BE2C (cell line): ENCODE measurements around the gene ITGAE.
"Not testable (repeated sequence)": the region's sequence is repeated elsewhere in the genome, so short reads cannot be mapped to it uniquely, and the experiment has no call there.

ENCODE experiments used
- DNase-seq: peaks from one replicate; pipeline ENCODE4 v3.0.0-alpha.2; 2020
- H3K27me3 ChIP-seq: fragments of 250-450 bp; sonication (Bioruptor Pico); 2 replicates; pipeline ENCODE4 v1.5.1; 2020; ENCODE audit warnings: mild to moderate bottlenecking
- H3K36me3 ChIP-seq: fragments of 250-450 bp; sonication (Bioruptor Pico); 2 replicates; pipeline ENCODE4 v1.5.1; 2020; ENCODE audit warnings: mild to moderate bottlenecking
- H3K4me1 ChIP-seq: fragments of 250-450 bp; sonication (Bioruptor Pico); 2 replicates; pipeline ENCODE4 v1.5.1; 2020
- H3K4me3 ChIP-seq: 2 replicates; pipeline ENCODE4 v1.5.1; 2011; ENCODE audit warnings: low read depth, low read length
- H3K9me3 ChIP-seq: fragments of 250-450 bp; sonication (Bioruptor Pico); 2 replicates; pipeline ENCODE4 v1.5.1; 2020
- TF ChIP-seq, protein P1 (sequence below): IDR thresholded peaks from 2 replicates; pipeline ENCODE4 v1.5.1; 2012; ENCODE audit warnings: mild to moderate bottlenecking, low read depth, low read length

The ITGAE gene

DNA sequence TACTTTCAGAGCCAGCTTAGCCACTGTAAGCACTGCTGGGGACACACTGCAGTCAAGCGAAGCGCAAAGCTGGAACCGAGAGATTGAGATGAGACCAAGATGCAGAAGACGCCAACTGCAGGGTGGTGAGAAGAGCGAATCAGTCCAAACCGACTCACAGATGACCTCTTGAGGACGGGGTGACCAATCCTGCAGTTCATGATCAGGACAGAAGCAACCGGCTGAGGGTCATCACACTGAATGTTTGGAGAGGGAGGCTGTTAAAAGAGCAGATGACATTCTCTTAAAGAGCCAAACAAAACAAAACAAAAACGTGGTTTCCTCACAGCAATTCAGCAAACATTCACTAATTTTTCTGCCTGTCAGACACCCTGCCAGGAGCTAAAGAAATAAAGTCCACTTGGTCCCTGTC is 68.8 kb downstream of the ITGAE start:
- Histone ChIP-seq H3K4me1 (no peaks in the 10 kb centered on the region), H3K9me3 (no peaks in the 10 kb centered on the region), H3K4me3 (no peak overlapping the region), H3K27me3 (no peaks in the 10 kb centered on the region), H3K36me3 (no peaks in the 10 kb centered on the region)
- TF ChIP-seq, protein P1, sequence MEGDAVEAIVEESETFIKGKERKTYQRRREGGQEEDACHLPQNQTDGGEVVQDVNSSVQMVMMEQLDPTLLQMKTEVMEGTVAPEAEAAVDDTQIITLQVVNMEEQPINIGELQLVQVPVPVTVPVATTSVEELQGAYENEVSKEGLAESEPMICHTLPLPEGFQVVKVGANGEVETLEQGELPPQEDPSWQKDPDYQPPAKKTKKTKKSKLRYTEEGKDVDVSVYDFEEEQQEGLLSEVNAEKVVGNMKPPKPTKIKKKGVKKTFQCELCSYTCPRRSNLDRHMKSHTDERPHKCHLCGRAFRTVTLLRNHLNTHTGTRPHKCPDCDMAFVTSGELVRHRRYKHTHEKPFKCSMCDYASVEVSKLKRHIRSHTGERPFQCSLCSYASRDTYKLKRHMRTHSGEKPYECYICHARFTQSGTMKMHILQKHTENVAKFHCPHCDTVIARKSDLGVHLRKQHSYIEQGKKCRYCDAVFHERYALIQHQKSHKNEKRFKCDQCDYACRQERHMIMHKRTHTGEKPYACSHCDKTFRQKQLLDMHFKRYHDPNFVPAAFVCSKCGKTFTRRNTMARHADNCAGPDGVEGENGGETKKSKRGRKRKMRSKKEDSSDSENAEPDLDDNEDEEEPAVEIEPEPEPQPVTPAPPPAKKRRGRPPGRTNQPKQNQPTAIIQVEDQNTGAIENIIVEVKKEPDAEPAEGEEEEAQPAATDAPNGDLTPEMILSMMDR = no peak
- DNase-seq = no peak

DNA sequence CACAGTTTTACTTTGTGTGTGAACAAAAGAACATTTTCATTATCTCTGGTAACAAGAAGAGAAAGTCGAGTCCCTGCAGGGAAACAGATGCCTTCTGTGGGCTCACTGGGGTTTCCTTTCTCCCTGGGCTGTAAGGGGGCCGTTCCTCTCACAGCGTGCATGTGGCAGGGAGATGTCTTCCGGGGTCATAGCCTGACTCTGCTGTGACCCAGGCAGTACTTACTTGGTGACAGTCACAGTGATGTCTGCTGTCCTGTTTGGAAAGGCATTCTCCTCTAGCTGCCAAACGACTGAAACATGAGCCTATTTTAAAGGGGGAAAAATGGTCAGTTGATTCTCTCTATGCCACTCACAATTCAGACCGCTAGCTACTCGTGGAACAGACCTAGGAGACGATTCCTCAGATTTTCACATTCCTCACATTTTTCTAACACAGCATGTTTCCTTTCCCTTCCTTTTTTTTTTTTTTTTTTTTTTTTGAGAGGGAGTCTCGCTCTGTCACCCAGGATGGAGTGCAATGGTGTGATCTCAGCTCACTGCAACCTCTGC is 70.0 kb downstream of the ITGAE start:
- H3K27me3 ChIP-seq = no peaks in the 10 kb centered on the region
- H3K4me1 ChIP-seq = no peaks in the 10 kb centered on the region
- no peaks in the 10 kb centered on the region; the same call in 1 of the 2 replicates for H3K36me3 ChIP-seq
- H3K4me3 ChIP-seq = no peak overlapping the region
- no peak for DNase-seq
- TF ChIP-seq, protein P1 = no peak
- no peaks in the 10 kb centered on the region for H3K9me3 ChIP-seq

DNA sequence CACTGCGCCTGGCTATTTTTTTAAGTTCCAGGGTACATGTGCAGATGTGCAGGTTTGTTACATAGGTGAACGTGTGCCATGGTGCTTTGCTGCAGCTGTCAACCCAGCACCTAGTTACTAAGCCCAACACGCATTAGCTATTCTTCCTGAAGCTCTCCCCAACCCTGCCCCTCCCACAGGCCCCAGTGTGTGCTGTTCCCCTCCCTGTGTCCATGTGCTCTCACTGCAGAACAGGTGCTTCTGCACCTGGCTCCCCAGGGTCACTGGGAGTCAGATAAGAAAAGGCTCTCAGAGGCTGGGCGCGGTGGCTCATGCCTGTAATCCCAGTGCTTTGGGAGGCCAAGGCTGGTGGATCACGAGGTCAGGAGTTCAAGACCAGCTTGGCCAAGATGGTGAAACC is 71.1 kb downstream of the ITGAE start:
- no peak for DNase-seq
- TF ChIP-seq, protein P1 = no peak
- Histone ChIP-seq H3K4me1 (no peaks in the 10 kb centered on the region), H3K27me3 (no peaks in the 10 kb centered on the region), H3K4me3 (no peak overlapping the region), H3K36me3 (no peaks in the 10 kb centered on the region; the same call in 1 of the 2 replicates), H3K9me3 (no peaks in the 10 kb centered on the region)

DNA sequence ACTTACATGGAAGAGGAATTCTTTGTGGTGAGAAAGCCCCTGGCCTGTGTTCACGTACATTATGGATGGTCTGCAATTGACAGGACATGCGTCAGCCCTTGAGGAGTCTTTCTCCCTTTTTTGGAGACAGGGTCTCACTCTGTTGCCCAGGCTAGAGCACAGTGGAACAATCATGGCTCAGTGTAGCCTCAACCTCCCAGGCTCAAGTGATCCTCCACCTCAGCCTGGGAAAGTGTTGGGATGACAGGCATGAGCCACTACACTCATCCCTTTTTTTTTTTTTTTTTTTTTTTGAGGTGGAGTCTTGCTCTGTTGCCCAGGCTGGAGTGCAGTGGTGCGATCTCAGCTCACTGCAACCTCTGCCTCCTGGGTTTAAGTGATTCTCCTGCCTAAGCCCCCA is 72.9 kb downstream of the ITGAE start:
- not testable (repeated sequence) for H3K9me3 ChIP-seq, H3K36me3 ChIP-seq, H3K4me3 ChIP-seq, H3K4me1 ChIP-seq, H3K27me3 ChIP-seq, DNase-seq

DNA sequence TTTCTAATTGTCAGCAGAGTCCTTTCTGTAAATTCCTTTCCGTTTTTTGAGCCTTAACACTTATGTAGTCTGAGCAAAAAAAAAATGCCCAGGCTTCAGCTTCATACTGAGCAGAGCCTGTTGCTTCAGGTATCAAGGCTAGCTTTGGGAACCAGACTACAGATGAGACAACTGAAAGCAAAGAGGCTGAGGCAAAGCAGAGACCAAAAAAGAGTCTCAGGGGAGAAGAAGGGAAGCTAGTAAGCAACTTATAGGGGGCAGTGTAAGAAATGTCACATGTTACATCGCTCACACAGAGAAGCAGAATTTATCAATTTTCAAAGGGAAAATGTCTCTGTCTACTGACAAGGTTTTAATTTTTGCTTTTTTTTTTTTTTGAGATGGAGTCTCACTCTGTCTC is 73.9 kb downstream of the ITGAE start:
- H3K27me3 ChIP-seq = no peaks in the 10 kb centered on the region
- H3K36me3 ChIP-seq = peaks cover 4% of the 10 kb centered on the region; the same call in 1 of the 2 replicates
- H3K9me3 ChIP-seq = no peaks in the 10 kb centered on the region
- DNase-seq = no peak
- no peaks in the 10 kb centered on the region for H3K4me1 ChIP-seq
- TF ChIP-seq, protein P1 = no peak
- no peak overlapping the region for H3K4me3 ChIP-seq

DNA sequence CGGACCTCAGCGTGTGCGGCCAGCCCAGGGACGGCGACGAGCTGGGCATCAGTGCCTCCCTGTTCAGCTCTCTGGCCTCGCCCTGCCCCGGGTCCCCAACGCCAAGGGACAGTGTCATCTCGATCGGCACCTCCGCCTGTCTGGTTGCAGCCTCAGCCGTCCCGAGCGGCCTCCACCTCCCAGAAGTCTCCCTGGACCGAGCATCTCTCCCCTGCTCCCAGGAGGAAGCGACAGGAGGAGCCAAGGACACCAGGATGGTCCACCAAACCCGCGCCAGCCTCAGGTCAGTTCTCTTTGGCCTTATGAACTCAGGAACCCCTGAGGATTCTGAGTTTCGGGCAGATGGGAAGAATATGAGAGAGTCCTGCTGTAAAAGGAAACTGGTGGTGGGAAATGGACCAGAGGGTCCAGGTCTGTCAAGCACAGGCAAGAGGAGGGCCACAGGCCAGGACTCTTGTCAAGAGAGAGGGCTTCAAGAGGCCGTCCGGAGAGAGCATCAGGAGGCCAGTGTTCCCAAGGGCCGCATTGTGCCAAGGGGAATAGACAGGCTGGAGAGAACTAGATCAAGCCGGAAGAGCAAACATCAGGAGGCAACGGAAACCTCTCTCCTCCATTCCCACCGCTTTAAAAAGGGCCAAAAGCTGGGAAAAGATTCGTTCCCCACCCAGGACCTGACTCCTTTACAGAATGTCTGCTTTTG is 76.5 kb downstream of the ITGAE start:
- Histone ChIP-seq H3K4me3 (peak overlapping the region; percentile 62), H3K27me3 (no peaks in the 10 kb centered on the region), H3K9me3 (no peaks in the 10 kb centered on the region), H3K36me3 (peaks cover 4% of the 10 kb centered on the region; the same call in 1 of the 2 replicates), H3K4me1 (no peaks in the 10 kb centered on the region)
- DNase-seq = no peak
- TF ChIP-seq, protein P1 = no peak
